PFSK-1 (cell line): ENCODE results near the gene CXCR5.

Source experiments
- POLR2AphosphoS5 ChIP-seq: IDR thresholded peaks from 2 replicates; pipeline ENCODE4 v1.6.1; 2012; ENCODE audit warnings: low read depth, mild to moderate bottlenecking, control low read depth, low read length, moderate library complexity
- REST ChIP-seq, 2 experiments: IDR thresholded peaks; 2 replicates each; pipeline versions ENCODE4 v1.6.1 to v1.8.0; 2011 to 2012; ENCODE audit warnings: low read depth in 2 of 2, low read length in 2 of 2, control low read depth in 1 of 2, inconsistent platforms in 1 of 2, mild to moderate bottlenecking in 1 of 2, moderate library complexity in 1 of 2; ENCODE audit not compliant: insufficient read depth in 1 of 2
- SIN3A ChIP-seq: IDR thresholded peaks from 2 replicates; pipeline ENCODE4 v1.6.1; 2012; ENCODE audit warnings: mild to moderate bottlenecking, low read length, moderate library complexity, borderline replicate concordance; ENCODE audit not compliant: insufficient read depth
- TAF1 ChIP-seq: IDR thresholded peaks from 2 replicates; pipeline ENCODE4 v1.6.1; 2012; ENCODE audit warnings: low read length, control low read depth, borderline replicate concordance; ENCODE audit not compliant: insufficient read depth

GRCh38 chr11:118923721-118924587, 40.3 kb downstream of the CXCR5 start:
- no peak for TF ChIP-seq TAF1
- no peak for TF ChIP-seq POLR2AphosphoS5
- no peak for TF ChIP-seq REST (IDR thresholded peaks at IDR 0.05; ENCODE audit: insufficient read depth in 1 of 2, low read depth in 2 of 2, low read length in 2 of 2)
- peak; percentile 18; the same call in 1 of the 2 replicates for TF ChIP-seq SIN3A
